GM18517 (cell line): ENCODE measurements around the gene PLAU.
A peak's percentile ranks its signal among the peaks of the same experiment; 100 is the strongest.

Experiments used
- ATAC-seq: cut with Tn5 transposase; IDR thresholded peaks from one replicate; pipeline ENCODE4 v1.9.1; 2021; ENCODE audit warnings: mild to moderate bottlenecking, moderate library complexity; ENCODE audit not compliant: unreplicated experiment

The PLAU gene

GRCh38 chr10:73910764-73911552, at the start of gene PLAU:
Gene PLAU, plus strand, starts transcription at chr10:73911132. Its CDS starts 424 bp downstream, at chr10:73911556.
- no peak for ATAC-seq

- no peak for ATAC-seq
Observed at GRCh38 chr10:73862011-73862410, 48.9 kb upstream of the PLAU start.

GRCh38 chr10:73863039-73863817, 47.7 kb upstream of the PLAU start:
- ATAC-seq = no peak

- ATAC-seq = no peak
Observed at GRCh38 chr10:73864229-73864628, 46.7 kb upstream of the PLAU start.

- ATAC-seq = no peak
Observed at GRCh38 chr10:73865107-73865458, 45.8 kb upstream of the PLAU start.

- peak; percentile 50 for ATAC-seq
Observed at GRCh38 chr10:73865459-73866442, 45.2 kb upstream of the PLAU start.

GRCh38 chr10:73866621-73867020, 44.3 kb upstream of the PLAU start:
- no peak for ATAC-seq

GRCh38 chr10:73867126-73867807, 43.7 kb upstream of the PLAU start:
- no peak for ATAC-seq

GRCh38 chr10:73867871-73868631, 42.9 kb upstream of the PLAU start:
- no peak for ATAC-seq

- ATAC-seq = no peak
Observed at GRCh38 chr10:73868655-73869195, 42.2 kb upstream of the PLAU start.

GRCh38 chr10:73871295-73872189, 39.4 kb upstream of the PLAU start:
- ATAC-seq = no peak

- ATAC-seq = no peak
Observed at GRCh38 chr10:73872190-73872710, 38.7 kb upstream of the PLAU start.

- ATAC-seq = no peak
Observed at GRCh38 chr10:73873142-73873837, 37.6 kb upstream of the PLAU start.

- ATAC-seq = no peak
Observed at GRCh38 chr10:73873838-73874215, 37.1 kb upstream of the PLAU start.

- peak; percentile 65 for ATAC-seq
Observed at GRCh38 chr10:73874267-73875138, 36.4 kb upstream of the PLAU start, which contains the start of gene CAMK2G. Gene CAMK2G, minus strand, starts transcription at chr10:73874555. Its CDS starts 94 bp downstream, at chr10:73874461.

- ATAC-seq = peak; percentile 25
Observed at GRCh38 chr10:73875139-73875475, 35.8 kb upstream of the PLAU start.

- ATAC-seq = no peak
Observed at GRCh38 chr10:73876157-73876556, 34.8 kb upstream of the PLAU start.
